ENCODE data around the gene PITRM1. TPM values are rescaled to one million over a fixed set of nuclear protein-coding genes. Genes with fewer than 3 reads are reported as not detected.

PITRM1 gene
- total RNA-seq, 1 experiment from 2014 or later: 134 TPM

DNA sequence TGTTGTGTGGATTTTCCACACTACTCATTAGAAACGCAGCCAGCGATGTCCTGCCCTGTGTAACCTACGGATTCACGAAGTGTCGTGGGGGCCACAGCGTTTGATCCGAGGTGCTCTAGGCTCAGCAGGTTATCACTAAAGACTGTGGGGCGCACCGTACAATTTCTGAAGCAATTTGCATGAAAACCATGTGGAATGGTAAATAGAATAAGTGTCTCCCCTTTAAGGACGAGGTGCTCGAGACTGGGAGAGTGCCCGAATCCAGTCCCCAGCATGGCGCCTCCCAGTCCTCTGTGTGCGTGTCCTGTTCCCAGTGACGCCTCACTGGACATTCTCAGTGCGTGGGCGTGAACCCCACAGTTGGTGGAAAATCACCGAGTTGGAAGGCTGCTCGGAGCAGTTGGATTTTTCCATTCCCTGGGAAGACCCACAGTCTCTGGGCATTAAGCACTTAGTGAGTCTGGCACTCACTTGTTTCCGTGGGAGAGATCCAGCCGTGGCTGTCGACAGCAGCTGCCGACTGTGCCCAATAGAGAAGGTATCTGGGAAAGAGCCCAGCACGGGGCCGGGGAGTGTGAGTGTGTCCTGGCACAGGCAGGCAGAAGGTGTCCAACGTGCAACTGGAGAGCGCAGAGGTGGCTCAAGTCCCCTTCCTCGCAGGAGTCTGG, 68.2 kb downstream of the PITRM1 start:
- no peak for DNase-seq (ENCODE audit: low read depth)

- DNase-seq (ENCODE audit: low read depth): no peak
These were observed 68.9 kb downstream of the PITRM1 start for GRCh38 chr10:3103646-3104045.

GRCh38 chr10:3102720-3103427, 69.7 kb downstream of the PITRM1 start:
- DNase-seq (ENCODE audit: low read depth): no peak

GRCh38 chr10:3100856-3101640, 71.5 kb downstream of the PITRM1 start:
- DNase-seq (ENCODE audit: low read depth): no peak

DNA sequence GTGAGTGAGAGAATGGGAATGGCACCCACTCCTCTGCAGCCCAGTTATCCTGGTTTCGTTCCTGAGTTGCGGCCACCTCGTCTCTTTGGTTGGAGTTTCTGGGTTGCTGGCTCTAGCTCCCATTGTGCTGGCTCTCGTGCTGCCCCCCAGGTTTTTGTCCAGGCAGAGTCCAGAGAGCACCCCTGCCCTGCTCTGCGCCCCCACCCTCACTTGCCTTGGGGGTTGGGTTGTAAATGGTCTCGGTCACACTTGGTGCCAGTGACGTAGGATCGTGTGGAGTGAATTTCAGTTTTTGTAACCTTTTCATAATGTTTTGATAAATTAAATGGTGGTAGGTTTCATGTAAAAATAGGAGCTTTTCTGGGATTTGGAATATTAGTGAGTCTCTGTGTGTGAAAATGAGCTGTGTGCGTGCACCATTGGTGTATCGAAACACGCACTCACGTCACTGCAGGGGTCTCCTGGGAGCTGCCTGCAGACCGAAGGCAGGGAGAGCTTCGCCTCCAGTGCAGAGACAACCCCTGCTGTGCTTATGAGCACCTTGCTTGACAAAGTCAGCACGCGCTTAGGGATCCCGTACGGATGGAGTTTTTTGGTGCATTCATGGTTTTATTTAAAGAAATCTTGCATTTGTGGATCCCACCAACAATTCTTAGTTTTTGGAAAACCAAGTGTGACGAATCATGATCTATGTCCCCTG, 72.3 kb downstream of the PITRM1 start:
- DNase-seq (ENCODE audit: low read depth): no peak

GRCh38 chr10:3099291-3100092, 73.1 kb downstream of the PITRM1 start:
- peak; percentile 83 for DNase-seq (ENCODE audit: low read depth)

- DNase-seq (ENCODE audit: low read depth): no peak
These were observed 73.9 kb downstream of the PITRM1 start for GRCh38 chr10:3098689-3099088.

- no peak for DNase-seq (ENCODE audit: low read depth)
These were observed 75.4 kb downstream of the PITRM1 start for GRCh38 chr10:3097160-3097559.

DNA sequence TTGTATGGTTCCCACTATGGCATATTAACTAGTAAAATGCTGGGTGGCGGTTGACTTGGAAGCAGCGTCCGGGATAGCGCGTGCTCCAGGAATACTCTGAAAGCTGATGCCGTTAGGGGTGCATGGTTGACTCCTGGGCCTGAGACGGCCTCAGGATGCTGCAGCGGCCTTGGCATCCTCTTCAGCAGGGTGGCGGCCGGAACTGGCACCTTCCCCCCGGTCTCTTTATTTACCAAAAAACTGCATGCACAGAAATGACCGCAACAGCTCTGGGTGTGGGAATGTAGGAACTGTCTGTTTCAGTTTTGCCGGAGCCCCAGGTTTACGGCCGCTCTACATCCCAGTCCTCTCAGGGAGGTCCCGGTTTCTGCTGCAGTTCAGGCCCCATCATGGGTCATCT, 76.4 kb downstream of the PITRM1 start:
- no peak for DNase-seq (ENCODE audit: low read depth)

DNA sequence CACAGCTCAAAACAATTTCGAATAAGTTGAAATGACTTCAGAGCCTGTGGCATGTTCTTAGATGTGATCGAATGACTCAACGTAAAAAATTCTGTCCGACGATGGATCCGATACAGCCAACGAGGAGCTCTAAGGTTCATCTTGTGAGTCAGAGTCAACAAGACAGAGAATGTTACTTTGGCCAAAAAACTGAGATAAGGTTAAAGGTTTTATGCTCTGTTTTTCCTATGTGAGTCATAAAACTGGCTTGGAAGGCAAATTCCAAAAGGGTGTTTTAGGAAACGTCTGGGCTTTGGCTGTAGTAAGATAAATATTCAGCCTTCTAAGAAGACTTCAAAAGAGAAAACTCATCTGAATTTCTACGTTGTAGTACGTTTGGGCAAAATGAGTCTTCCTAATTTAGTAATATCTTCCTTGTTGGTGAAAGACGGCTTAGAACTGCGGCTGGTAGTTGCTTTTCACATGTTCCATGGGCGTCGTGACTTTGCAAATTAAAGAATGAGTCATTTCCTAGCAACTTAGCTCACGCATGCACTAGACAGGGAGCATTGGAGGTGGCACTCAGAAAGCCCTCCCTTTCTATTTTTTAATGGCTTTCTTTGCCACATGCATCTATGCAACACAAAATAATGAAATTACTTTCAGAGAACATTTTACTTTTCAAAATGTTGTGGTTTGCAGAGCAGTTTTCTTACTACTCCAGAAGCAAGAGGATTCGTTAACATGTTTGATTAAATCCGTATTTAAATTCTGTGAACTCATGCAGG, 77.0 kb downstream of the PITRM1 start:
- peak; percentile 99 for DNase-seq (ENCODE audit: low read depth)

- no peak for DNase-seq (ENCODE audit: low read depth)
These were observed 78.0 kb downstream of the PITRM1 start for GRCh38 chr10:3094609-3095036.

DNA sequence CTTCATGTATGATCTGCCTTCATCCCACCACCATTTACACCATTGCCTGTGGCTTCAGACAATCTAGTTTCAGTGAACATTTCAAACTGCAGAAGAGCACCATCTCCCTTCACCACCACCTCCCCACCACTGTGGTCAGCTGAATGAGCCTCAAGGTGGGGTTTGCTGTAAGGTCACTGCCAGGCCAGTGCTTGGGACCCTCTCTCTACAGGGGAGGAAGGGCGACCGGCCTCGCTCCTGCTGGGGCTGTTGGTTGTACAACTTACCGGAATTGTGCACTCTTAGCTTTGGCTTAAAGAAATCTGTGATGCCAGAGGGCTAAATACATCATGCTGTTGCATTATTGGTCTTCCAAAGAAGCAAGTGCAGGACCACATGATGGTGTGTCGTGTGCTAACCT, 78.6 kb downstream of the PITRM1 start:
- no peak for DNase-seq (ENCODE audit: low read depth)

DNA sequence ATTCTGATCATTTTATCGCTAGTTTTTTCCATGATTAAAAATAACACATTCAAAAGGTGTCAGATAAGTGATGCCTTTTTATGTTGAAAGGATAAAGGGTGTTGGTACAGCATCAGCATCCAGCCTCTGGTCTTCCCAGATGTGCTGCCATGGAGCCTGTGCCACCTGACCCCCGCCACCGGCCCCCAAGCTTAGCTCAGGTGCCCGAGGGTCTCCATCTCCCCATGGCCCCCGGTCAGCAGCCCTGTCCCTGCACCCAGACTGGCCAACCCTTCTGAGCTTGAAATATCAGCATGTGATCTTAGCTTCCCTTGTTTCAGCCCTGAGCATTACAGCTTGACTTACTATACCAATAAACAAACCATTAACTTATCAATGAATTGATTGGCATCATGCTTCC, 80.7 kb downstream of the PITRM1 start:
- DNase-seq (ENCODE audit: low read depth): no peak

DNA sequence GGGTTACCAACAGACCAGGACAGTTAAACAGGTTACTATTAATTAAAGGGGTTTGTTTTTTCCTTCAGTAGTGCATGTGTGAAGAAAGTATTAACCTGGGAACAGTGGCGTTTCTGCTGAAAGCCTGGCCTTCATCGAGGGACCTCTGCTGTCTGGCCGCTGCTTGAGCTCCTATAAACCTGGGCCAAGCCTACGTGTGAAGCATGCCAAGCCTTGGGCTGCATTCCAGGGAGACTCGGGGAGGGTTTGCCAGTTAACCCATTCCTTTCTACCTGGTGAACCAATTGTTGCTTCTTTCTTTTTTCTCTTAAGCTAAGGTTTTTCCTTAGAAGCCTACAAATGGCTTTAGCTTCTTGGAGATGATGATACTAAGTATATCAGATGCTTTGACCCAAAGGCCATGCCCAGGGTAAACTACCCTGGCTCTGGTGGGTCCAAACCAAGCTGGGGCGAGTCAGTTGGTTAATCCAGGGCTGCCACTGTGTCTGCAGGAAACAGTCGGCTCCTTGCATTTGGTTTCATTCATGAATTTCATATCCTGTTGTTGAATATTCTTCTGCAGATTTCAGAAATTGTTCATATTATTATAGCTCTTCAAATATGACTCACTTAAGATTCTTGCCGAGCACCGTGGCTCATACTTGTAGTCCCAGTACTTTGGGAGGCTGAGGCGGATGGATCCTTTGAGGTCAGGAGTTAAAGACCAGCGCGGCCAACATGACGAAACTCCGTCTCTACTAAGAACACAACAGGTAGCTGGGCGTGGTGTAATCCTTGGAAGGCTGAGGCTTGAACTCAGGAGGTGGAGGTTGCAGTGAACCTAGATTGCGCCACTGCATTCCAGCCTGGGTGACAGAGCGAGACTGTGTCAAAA, 81.4 kb downstream of the PITRM1 start:
- peak; percentile 93 for DNase-seq (ENCODE audit: low read depth)

DNA sequence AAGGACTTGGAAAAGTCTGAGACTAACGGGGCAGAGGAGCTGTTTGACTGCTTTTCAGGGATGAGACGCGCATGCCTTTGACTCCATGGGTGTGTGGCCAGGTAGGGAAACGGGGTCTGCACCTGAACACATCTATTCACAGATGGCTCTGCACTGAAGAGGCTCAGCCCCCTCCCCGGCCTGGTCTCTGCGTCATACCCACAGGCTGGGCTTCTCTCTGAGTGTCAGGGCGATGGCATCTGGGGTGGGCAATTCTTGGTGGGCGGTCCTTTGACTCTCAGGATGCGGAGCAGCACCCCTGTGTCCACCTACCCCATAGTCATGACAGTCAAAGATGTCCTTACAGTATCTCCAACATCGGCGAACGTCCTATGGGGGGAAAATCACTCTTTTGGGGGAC, 82.2 kb downstream of the PITRM1 start:
- DNase-seq (ENCODE audit: low read depth): no peak
